Right hindlimb (tissue), 1 donor: Measurements from ENCODE around the gene LMTK3.
"Not testable (repeated sequence)": the region's sequence is repeated elsewhere in the genome, so short reads cannot be mapped to it uniquely, and the experiment has no call there.

Experiments used
- DNase-seq: peaks from one replicate; pipeline ENCODE4 v3.0.0-alpha.2; 2018

Gene LMTK3

DNA sequence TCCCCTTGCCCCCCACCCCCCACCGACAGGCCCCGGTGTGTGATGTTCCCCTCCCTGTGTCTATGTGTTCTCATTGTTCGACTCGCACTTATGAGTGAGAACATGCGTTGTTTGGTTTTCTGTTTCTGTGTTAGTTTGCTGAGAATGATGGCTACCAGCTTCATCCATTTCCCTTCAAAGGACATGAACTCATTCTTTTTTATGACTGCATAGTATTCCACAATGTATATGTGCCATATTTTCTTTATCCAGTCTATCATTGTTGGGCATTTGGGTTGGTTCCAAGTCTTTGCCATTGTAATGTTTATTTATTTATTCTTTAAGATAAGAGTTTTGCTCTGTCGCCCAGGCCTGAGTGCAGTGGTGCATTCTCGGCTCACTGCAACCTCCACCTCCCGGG, 26.4 kb upstream of the LMTK3 start:
- DNase-seq: not testable (repeated sequence)

DNA sequence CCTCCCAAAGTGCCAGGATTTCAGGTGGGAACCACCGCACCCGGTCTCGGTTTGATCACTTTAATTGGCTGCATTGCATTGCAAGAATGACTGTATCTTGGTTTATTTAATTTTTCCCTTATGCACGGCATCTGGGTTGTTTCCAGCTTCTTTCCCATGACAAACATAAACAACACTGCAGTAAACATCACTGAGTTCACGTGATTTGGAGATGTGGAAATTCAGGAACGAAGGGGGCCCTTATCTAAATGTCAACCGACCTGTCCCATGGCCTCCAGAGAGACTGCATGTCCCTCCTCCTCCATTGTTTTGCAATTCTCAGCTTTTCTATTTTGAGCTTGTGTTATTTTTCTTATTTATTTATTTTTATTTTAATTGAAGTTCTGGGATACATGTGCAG, 25.9 kb upstream of the LMTK3 start:
- no peak for DNase-seq

DNA sequence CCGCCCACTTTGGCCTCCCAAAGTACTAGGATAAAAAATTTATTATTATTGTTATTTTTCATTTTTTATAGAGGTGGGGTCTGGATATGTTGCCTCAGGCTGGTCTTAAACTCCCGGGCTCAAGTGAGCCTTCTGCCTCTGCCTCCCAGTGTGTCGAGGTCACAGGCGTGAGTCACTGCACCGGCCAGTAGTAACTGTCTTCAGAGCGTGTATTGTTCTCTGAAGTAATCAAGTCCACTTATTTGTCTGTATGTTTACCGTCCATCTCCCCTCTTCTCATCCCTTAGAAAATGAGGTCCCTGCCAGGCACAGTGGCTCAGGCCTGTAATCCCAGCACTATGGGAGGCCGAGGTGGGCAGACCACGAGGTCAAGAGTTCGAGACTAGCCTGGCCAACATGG, 22.1 kb upstream of the LMTK3 start:
- no peak for DNase-seq

DNA sequence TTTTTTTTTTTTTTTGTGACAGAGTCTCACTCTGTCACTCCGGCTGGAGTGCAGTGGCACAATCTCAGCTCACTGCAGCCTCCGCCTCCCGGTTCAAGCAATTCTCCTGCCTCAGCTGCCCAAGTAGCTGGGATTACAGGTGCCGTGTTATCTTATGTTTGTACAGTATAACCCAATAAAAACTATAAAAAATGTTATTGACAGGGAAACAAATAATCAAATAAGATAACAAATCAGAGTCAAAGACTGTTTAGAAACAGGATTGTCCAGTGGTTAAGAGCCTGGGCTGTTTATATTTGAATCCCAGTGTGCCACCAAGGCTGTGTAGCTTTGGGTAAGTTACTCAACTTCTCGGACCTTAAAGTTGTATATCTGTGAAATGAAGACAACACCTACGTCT, 19.1 kb upstream of the LMTK3 start:
- no peak for DNase-seq

DNA sequence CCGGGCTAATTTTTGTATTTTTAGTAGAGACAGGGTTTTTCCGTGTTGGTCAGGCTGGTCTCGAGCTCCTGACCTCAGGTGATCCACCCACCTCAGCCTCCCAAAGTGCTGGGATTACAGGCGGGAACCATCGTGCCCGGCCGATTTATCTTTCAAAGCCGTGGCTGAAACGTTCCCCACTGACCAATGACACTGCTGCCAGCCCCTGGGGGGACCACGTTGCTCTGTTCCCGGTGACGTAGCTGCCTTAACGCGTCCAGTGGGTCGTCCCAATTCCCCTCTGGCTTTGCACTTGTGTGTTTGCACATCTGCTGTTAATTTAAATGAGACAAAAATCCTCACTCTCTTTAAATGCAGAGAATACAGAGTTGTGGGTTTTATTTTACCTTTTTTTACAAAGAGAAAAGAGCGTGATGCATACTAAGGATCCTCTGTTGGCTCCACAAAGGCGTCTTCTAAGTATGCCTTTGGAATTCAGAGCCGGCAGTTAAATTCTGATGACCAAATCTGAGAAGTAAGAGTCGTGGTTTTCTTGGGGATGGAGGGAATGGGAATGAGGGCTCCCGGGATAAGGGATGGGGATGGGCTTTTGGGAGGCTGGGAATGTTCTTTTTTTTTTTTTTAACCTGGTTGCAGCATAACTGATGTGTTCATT, 18.6 kb upstream of the LMTK3 start:
- DNase-seq: no peak

DNA sequence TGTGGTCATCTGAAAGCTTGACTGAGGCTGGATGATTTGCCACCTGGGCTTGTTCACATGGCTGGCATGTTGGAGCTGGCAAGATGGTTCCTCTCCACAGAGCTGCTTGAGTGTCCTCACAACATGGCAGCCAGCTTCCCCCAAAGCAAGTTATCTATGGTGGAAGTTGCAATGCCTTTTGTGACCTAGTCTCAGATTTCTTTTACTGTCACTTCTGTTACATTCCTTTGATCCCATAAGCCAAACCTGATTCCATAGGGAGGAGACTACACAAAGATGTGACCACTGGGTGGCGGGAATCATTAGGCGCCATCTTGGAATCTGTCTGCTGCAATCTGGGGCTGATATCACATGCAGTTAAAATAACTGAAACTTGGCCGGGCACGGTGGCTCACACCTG, 17.5 kb upstream of the LMTK3 start:
- no peak for DNase-seq

DNA sequence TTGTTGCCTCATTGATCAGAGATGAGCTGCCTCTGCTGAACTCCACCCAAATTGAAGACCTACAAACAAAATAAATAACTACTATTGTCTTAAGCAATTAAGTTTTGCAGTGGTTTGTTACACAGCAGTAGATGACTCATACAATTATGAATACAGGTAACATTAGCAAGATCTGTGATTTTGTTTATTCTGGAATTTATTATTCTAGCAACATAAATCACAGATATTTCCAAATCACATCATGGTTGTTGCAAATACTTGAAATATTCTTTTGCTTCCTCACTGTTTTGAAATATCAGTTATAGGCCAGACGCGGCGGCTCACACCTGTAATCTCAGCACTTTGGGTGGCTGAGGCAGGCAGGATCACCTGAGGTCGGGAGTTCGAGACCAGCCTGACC, 13.1 kb upstream of the LMTK3 start:
- no peak for DNase-seq

DNA sequence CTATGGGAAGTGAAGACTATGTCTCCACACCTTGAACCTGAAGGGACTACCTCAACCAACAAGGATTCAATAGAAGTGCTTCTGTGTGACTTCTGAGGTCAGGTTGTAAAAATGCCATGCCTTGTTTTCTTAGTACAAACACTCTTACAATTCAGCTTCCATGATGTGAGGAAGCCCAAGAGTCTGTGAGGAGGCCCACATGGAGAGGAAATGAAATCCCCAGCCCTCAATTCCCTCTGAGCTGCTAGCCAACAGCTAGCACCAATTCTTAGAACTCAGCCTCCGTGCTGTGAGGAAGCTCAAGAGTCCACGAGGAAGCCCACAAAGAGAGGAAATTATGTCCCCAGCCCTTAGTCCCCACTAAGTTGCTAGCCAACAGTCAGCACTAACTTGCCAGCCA, 12.6 kb upstream of the LMTK3 start:
- DNase-seq: no peak

DNA sequence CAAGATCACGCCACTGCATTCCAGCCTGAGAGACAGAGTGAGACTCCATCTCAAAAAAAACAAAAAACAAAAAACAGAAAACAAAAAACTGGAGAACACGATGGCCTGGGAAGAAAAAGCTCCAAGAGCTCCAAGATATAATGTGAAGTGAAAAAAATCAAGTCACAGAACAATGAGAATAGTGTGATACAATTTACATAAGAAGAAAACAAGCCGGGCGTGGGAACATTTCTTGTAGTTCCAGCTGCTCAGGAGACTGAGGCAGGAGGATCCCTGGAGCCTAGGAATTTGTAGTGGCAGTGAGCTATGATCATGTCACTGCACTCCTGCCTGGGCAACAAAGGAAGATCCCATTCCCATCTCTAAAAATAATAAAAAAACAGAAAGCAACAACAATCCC, 8.5 kb upstream of the LMTK3 start:
- no peak for DNase-seq

DNA sequence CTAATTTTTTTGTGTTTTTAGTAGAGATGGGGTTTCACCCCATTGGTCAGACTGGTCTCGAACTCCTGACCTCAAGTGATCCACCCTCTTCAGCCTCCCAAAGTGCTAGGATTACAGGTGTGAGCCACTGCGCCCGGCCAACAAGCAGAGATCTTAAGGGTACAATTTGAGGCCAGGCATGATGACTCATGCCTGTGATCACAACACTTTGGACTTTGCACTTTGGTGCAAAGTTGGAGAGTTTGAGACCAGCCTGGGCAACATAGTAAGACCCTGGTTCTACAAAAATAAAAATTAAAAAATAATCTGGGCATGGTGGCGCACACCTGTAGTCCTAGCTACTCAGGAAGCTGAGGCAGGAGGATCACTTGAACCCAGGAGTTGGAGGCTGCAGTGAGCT, 7.8 kb upstream of the LMTK3 start:
- DNase-seq: not testable (repeated sequence)

DNA sequence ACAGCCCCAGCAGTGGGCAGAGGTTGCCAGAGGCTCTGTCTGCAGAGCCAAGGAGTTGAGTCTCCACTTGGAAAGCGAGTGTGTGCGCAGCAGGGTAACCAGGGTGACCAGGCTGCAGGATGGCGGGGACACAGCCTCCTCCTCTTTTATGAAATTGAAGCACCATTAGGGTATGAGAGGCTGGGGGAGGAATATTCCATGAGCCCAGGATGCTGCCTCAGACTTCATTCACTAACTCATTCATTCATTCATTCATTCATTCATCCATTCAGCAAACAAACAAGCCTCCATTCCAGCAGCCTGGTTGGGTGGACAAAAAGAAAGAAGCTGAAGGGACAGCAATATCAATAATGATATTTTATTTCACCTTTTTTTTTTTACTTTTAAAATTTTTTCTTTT, 6.6 kb upstream of the LMTK3 start:
- DNase-seq: no peak

DNA sequence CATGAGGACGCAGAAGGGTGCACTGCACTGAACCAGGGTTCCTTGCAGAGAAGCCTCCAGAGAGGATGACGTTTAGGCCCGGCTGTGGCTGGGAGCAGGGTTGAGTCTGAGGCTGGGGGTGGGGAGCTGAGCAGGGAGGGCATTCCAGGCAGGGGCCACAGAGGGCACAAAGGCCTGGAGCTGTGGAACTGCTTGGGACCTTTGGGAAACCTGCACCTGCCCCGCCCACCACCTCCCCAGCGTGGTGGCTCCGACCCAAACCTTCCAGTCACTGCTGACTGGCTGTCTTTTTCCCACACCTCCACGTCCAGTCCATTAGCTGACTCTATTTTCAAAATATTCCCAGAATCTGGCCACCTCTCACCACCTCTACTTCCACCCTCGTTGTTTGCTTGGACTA, 4.9 kb upstream of the LMTK3 start:
- no peak for DNase-seq

DNA sequence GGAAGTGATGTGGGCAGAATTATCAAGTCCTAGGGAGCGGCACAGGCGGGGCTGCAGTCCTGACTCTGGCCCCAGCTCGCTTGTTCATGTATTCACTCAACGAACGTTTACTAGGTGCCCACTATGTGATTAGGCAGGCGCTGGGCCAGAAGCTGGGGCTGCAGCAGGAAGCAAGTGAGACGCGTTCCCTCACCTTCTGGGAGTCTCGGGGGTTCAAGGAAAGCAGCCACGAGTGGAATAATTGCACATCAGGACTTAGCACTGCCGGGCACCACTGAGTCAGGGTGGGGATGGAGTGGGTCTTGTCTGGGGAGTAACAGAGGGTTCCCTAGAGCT, 2.5 kb upstream of the LMTK3 start:
- no peak for DNase-seq

DNA sequence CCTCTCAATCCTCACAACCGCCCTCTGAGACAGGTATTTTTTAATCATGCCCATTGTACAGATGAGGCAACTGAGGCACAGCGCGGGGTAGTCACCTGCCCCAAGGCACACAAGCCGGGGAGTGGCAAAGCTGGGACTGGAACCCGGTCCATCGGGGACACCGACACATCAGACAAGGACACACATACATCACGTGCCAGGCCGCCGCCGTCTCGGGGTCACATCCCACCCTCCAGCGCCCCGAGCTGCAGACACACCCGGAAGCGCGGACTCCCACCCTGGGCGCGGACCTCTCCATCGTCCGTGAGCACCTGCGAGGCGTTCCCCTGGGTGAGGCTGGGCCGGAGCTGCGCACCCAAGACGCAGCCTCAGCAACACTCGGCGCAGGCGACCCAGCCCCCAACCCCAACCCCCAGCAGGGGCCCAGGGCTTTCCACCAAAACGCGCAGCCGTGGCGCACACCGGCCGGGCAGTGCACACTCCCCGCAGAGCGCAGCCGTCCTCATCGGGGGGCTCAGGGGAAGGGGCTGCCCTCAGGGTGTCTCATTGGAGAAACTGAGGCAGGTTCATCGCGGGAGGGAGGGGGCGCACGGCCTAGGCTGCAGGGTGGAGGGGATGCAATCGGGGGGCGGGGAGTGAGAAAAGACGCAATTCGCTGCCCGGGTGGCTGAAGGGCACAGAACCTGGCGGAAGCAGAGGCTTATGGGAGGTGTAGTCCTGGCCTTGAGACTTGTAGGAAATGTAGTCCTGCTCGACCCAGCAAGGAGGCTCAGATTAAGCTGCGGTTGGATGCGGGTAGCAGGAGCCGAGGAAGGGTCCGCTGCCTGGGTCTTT, 1.9 kb upstream of the LMTK3 start:
- no peak for DNase-seq

DNA sequence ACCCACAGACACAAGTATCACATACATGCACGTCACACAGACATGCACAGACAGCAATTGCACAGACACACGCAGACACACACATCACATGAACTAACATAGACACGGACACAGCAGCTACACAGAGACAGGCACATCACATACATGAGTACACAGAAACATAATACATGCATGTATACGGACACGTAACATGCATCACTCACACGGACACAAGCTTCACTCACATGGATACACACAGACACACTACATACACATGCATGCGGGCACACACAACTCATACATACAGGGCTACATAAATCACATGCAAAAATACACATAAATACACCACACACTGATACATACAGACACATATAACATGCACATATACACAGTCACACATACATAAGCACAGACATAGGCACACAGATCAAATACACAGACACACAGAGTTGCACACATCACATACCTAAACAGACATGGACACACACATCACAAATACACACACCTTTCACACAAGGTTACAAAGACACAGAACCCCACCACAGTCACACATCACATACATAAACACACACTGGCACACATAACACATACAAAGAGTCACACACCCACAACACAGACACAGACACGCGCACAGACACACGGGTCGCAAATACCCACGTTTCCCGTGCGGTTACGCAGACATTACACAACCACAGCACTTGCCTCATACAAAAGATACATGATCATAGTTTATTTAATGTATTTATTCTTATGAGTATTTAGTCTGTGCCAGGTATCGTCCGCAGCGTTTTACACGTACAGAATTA, 1.1 kb upstream of the LMTK3 start:
- no peak for DNase-seq

DNA sequence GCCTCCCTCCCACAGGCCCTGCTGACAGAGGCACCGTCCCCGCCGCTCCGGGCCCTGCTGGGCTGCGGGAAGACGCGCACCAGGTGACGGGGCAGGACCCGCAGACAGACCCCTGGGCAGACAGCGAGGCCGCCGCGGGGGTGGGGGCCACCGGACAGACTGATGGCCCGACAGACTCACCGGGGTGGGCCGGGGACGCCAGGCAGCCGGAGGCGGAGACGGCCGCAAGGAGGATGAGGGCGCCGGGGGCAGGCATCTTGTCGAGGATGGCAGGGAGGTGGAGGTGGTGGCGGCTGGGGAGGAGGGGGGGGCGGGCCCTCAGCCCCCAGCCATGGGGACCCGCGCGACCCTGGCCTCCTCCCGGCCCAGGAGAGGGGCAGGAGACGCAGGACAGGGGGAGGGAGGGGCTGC, 309 bp downstream of the LMTK3 start:
- no peak for DNase-seq

DNA sequence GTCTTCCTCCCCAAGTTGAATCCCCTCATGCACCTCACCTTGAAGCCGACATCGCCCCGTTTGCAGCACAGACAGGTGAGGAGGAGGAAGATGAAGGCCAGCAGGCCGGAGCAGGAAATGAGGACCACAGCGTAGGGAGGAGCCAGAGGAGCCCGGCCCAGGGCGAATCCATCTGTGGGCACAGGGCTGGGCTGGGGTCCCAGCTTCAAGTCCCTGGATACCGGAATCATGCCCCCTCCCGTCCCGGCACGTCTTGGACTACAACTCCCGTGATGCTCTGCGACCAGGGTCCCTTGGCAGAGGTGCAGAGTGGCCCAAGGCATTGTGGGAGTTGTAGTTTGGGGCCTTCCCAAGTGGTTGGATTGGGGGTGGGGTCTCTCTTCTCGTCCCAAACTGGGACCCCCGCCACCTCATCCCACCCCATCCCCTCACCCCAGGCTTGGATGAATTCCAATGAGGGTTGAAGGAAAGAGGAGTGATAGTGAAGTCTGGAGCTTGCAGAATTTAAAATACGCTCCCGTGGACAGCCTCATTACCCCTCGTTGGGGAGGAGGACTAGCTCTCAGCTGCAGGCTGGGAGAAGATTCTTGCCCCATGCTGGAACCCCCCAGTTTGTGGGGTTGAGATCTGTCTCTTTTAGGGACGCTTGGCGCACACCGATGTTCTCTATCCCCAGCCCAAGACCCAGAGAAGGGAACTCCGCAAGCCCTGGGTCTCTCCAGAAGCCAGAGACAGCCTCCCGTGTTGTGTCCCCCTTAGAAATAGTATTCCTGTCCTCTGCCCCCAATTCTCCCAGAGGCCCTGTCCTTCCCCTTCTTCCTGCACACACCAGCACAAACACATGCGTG, 990 bp downstream of the LMTK3 start:
- peak; percentile 76 for DNase-seq

DNA sequence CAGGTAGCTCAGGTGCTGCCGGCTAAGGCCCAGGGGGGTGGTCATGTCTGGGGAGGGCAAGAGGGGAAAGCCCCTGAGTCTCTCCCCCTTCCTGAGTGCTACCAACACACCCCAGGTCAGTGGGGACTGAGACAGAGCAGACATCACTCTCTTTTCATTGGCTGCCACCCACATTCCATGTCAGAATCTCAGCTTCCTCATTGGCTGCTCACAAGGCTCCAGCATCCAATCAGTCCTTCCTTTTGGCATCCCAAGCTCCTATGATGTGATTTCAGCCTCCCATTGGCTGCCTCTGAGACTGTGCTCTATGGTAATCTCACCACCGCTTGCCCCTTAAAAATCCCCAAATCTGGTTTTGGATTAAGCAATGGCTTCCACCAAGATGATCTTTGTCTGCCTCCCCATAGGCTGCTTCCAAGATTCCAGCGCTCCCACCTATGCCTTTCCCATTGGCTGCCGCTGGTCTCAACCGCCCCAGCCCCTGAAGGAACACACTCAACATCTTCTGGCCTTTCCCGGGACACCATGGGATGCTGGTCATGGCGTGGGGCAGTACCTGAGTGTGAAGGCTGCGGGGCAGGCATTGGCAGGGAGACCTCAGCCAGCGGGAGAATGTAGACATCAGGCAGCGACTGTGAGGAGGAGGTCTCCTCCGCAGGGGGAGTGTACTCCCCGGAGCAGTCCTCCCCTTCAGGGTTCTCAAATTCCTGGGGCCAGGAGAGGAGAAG, 2.0 kb downstream of the LMTK3 start:
- DNase-seq: no peak

DNA sequence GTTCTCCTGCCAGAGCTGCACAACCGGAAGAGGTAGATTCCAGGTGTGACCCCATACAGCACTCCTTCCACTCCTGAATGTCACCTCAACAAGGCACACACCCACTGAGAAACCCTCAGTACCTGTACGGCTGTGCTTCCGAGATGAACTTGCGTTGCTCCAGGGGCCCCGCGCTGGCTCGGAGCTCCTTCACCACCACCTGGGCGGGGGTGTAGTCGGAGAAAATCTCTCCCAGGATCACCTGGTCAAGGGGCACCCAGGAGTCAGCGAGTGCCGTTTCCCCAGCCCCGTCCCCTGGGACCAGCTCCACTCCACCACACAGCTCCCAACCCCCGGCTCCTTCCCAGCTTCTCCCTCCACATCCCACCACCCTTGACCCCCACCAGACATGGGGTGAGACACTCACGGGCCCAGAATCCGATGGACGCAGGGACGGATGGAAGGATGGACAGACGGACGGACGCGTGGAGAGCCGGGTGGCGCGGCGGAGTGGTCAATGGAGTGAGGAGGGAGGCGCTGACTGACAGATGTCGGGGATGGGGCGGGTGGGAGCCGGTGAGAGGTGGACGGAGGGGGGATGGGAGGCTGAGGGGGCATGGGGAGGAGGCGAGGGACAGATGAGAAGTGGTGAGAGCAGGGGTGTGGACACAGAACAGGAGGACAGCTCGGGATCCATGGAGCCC, 2.8 kb downstream of the LMTK3 start:
- no peak for DNase-seq

DNA sequence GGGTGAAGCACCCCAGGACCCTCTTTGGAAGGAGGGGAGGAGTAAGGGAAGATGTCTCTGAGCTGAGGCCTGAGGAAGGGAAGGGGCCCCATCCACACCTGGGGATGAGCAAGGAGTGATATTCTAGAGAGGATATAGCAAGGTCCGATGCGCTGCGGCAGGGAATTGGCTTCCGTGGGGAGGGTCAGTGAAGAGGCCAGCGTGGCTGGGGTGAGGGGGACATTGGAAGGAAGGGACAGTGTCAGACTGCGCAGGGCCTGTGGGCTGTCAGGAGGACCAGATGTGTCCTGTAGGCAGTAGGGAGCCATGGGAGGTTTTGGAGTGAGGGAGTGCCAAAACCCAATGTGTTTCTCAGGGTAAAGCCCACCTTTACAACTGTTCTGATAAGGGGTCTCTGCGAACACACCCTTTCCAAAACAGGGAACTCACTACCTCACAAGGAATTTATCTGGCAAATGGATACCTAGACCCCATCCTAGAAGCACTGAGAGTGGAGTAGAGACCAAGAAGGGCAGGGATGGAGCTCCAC, 3.7 kb downstream of the LMTK3 start:
- DNase-seq: no peak

DNA sequence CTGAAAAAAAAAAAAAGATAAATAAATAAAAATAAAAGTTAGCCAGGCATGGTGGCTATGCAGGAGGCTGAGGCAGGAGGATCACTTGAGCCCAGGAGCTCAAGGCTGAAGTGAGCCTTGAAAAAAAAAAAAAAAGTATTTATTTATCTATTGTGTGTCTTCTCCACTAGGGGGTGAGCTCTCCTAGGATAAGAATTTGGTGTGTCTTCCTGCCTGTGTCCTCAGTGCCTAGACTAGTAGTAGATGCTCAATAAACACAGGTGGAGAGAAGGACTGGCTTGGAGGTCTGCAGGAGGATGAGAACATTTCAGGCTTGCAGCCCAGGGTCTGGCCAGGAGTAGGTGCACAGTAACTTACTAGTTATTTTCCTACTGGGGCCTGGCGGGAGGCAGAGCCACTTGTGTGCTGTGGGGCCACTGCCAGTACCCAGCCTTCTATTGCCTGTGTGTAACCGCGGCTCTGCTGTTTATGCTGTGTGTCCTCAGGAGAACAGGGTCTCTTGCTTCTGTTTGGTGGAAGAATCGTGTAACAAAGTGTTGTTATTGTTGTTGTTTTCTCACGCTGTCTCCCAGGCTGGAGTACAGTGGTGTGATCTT, 5.4 kb downstream of the LMTK3 start:
- DNase-seq: no peak
